H1 (cell line): ENCODE results near the gene IQGAP1. TPM values are rescaled to one million over a fixed set of nuclear protein-coding genes. Genes with fewer than 3 reads are reported as not detected.

Source experiments
- CTCF ChIA-PET: fragments of 300-600 bp; sonication (Branson Sonifier 250); formaldehyde crosslinking; loops from one replicate; lab custom pipeline; 2021; ENCODE audit not compliant: partially characterized antibody; lab: Charles Lee
- POLR2A ChIA-PET: fragments of 300-600 bp; sonication (Branson Sonifier 250); formaldehyde crosslinking; loops from one replicate; lab custom pipeline; 2021; ENCODE audit warnings: inconsistent platforms; ENCODE audit not compliant: partially characterized antibody; lab: Charles Lee
- DNase-seq, 2 experiments: peaks; one replicate each; pipeline versions ENCODE4 v3.0.0 to v3.0.0-alpha.2; 2010 to 2022; ENCODE audit warnings: low spot score in 2 of 2, low read depth in 1 of 2, mixed read lengths in 1 of 2
- FAIRE-seq: peaks from 2 replicates; lab custom pipeline; 2011; peaks lifted over from hg19 to GRCh38; lab: Jason Lieb, UNC
- H2AFZ ChIP-seq: 2 replicates; pipeline ENCODE4 v1.8.1; 2012; ENCODE audit warnings: low read length, inconsistent platforms
- H2AK5ac ChIP-seq: 2 replicates; pipeline ENCODE4 v1.6.1; 2013; ENCODE audit warnings: low read depth, low read length
- H2BK120ac ChIP-seq: replicated peaks from 2 replicates; pipeline ENCODE3; 2013; ENCODE audit warnings: low read depth, low read length, inconsistent platforms
- H2BK12ac ChIP-seq: 2 replicates; pipeline ENCODE4 v1.6.1; 2013; ENCODE audit warnings: low read depth, low read length
- H2BK15ac ChIP-seq: 2 replicates; pipeline ENCODE4 v1.6.1; 2013; ENCODE audit warnings: low read length
- H2BK20ac ChIP-seq: 2 replicates; pipeline ENCODE4 v1.6.1; 2013; ENCODE audit warnings: low read length
- H2BK5ac ChIP-seq: 2 replicates; pipeline ENCODE4 v1.6.1; 2013; ENCODE audit warnings: low read depth, low read length
- H3K14ac ChIP-seq: 2 replicates; pipeline ENCODE4 v1.6.1; 2013; ENCODE audit warnings: inconsistent platforms; ENCODE audit not compliant: insufficient read length
- H3K18ac ChIP-seq: 2 replicates; pipeline ENCODE4 v1.6.1; 2013; ENCODE audit warnings: low read length; ENCODE audit errors: extremely low read depth
- H3K23ac ChIP-seq: 2 replicates; pipeline ENCODE4 v1.6.1; 2013; ENCODE audit warnings: inconsistent platforms; ENCODE audit not compliant: insufficient read length
- H3K23me2 ChIP-seq: 2 replicates; pipeline ENCODE4 v1.6.1; 2013; ENCODE audit warnings: low read depth, low read length
- H3K27ac ChIP-seq: 2 replicates; pipeline ENCODE4 v1.6.1; 2011; ENCODE audit warnings: low read depth, low read length, inconsistent platforms
- H3K27me3 ChIP-seq, 4 experiments: replicated peaks in 1 of 4; 1 replicate in 1 of 4; 2 replicates in 3 of 4; pipeline versions ENCODE4 v1.6.1 to v1.8.1; 2011 to 2013; ENCODE audit warnings: low read length in 3 of 4, mild to moderate bottlenecking in 3 of 4, inconsistent platforms in 2 of 4, mixed read lengths in 2 of 4, moderate library complexity in 1 of 4; ENCODE audit not compliant: control insufficient read depth in 3 of 4, insufficient read depth in 3 of 4; ENCODE audit errors: extremely low read depth in 1 of 4
- H3K36me3 ChIP-seq, 4 experiments: 2 replicates each; pipeline versions ENCODE4 v1.6.1 to v1.8.1; 2011 to 2013; ENCODE audit warnings: mild to moderate bottlenecking in 4 of 4, low read length in 3 of 4, moderate library complexity in 2 of 4, control low read depth in 1 of 4, inconsistent platforms in 1 of 4; ENCODE audit not compliant: insufficient read depth in 4 of 4, control insufficient read depth in 2 of 4
- H3K4ac ChIP-seq: replicated peaks from 2 replicates; pipeline ENCODE3; 2013; ENCODE audit warnings: low read length, low read depth, mixed read lengths, inconsistent platforms; ENCODE audit not compliant: insufficient read length
- H3K4me1 ChIP-seq, 4 experiments: replicated peaks in 1 of 4; 1 replicate in 1 of 4; 2 replicates in 3 of 4; pipeline versions ENCODE4 v1.6.1 to v1.8.1; 2011 to 2013; ENCODE audit warnings: low read length in 3 of 4, inconsistent platforms in 2 of 4, mixed read lengths in 1 of 4; ENCODE audit not compliant: insufficient read depth in 4 of 4, control insufficient read depth in 3 of 4
- H3K4me2 ChIP-seq, 2 experiments: 2 replicates each; pipeline versions ENCODE4 v1.6.1 to v1.8.1; 2011 to 2013; ENCODE audit warnings: low read depth in 2 of 2, low read length in 2 of 2, control low read depth in 1 of 2, inconsistent platforms in 1 of 2, mild to moderate bottlenecking in 1 of 2; ENCODE audit not compliant: insufficient read depth in 1 of 2
- H3K4me3 ChIP-seq, 4 experiments: fragments of 200-600, 300-600 bp in 1 of 4; sonication (generic), shearing (Covaris generic), sonication (Bioruptor Twin) in 1 of 4; 2 replicates each; pipeline versions ENCODE4 v1.5.1 to v1.8.1; 2011 to 2016; ENCODE audit warnings: low read length in 4 of 4, low read depth in 3 of 4, control low read depth in 2 of 4, inconsistent platforms in 2 of 4, mild to moderate bottlenecking in 2 of 4, mixed read lengths in 1 of 4, moderate library complexity in 1 of 4; ENCODE audit not compliant: insufficient read depth in 2 of 4; ENCODE audit errors: extremely low read depth in 1 of 4
- H3K56ac ChIP-seq: replicated peaks from 2 replicates; pipeline ENCODE3; 2013; ENCODE audit warnings: low read depth, mild to moderate bottlenecking, mixed read lengths, low read length, inconsistent platforms; ENCODE audit not compliant: insufficient read length
- H3K79me1 ChIP-seq: 2 replicates; pipeline ENCODE4 v1.6.1; 2013; ENCODE audit warnings: low read depth, low read length, control low read depth
- H3K79me2 ChIP-seq, 2 experiments: 2 replicates each; pipeline versions ENCODE4 v1.6.1 to v1.8.1; 2012 to 2013; ENCODE audit warnings: low read length in 2 of 2, mild to moderate bottlenecking in 2 of 2, inconsistent platforms in 1 of 2; ENCODE audit not compliant: insufficient read depth in 2 of 2, control insufficient read depth in 1 of 2
- H3K9ac ChIP-seq, 4 experiments: replicated peaks in 1 of 4; 1 replicate in 1 of 4; 2 replicates in 3 of 4; pipeline versions ENCODE4 v1.6.1 to v1.8.1; 2011 to 2013; ENCODE audit warnings: low read depth in 3 of 4, low read length in 3 of 4, control low read depth in 2 of 4, mild to moderate bottlenecking in 2 of 4, moderate library complexity in 2 of 4, inconsistent platforms in 1 of 4; ENCODE audit errors: extremely low read depth in 1 of 4
- H3K9me3 ChIP-seq, 2 experiments: 2 replicates each; pipeline versions ENCODE4 v1.6.1 to v1.8.1; 2012 to 2013; ENCODE audit warnings: mild to moderate bottlenecking in 2 of 2, moderate library complexity in 2 of 2, control low read depth in 1 of 2, inconsistent platforms in 1 of 2, low read depth in 1 of 2, low read length in 1 of 2, mixed read lengths in 1 of 2; ENCODE audit not compliant: insufficient read depth in 2 of 2
- H4K20me1 ChIP-seq, 2 experiments: replicated peaks in 1 of 2; 2 replicates each; pipeline versions ENCODE3 to v1.8.1; 2011 to 2013; ENCODE audit warnings: inconsistent platforms in 2 of 2, low read length in 2 of 2, mild to moderate bottlenecking in 1 of 2; ENCODE audit not compliant: insufficient read depth in 2 of 2, control insufficient read depth in 1 of 2
- H4K5ac ChIP-seq: 2 replicates; pipeline ENCODE4 v1.6.1; 2013; ENCODE audit warnings: low read length, low read depth, mixed read lengths, inconsistent platforms; ENCODE audit not compliant: insufficient read length
- H4K8ac ChIP-seq: 2 replicates; pipeline ENCODE4 v1.8.0; 2013; ENCODE audit warnings: mild to moderate bottlenecking, moderate library complexity, low read length, inconsistent platforms; ENCODE audit not compliant: insufficient read depth; ENCODE audit errors: extremely low read depth
- H4K91ac ChIP-seq: replicated peaks from 2 replicates; pipeline ENCODE3; 2013; ENCODE audit warnings: low read length, mixed read lengths, inconsistent platforms; ENCODE audit not compliant: insufficient read length
- ATF3 ChIP-seq: IDR thresholded peaks from 2 replicates; pipeline ENCODE4 v1.6.1; 2011; ENCODE audit warnings: low read depth, mild to moderate bottlenecking, low read length; ENCODE audit not compliant: insufficient read depth
- EP300 ChIP-seq, 2 experiments: IDR thresholded peaks; 1 replicate in 1 of 2; 2 replicates in 1 of 2; pipeline ENCODE4 v1.6.1; 2011 to 2012; ENCODE audit warnings: low read depth in 2 of 2, low read length in 2 of 2, mild to moderate bottlenecking in 2 of 2, borderline replicate concordance in 1 of 2, inconsistent platforms in 1 of 2, moderate library complexity in 1 of 2
- PHF8 ChIP-seq: fragments of 200-600 bp; sonication (generic); conservative IDR thresholded peaks from 2 replicates; pipeline ENCODE4 v1.7.1; 2012; ENCODE audit warnings: low read depth, mild to moderate bottlenecking, inconsistent platforms, low read length, moderate library complexity
- RFX5 ChIP-seq: IDR thresholded peaks from 2 replicates; pipeline ENCODE4 v1.6.1; 2011; ENCODE audit warnings: low read depth, low read length, improper control_type of control experiment, borderline replicate concordance
- YY1 ChIP-seq: IDR thresholded peaks from 2 replicates; pipeline ENCODE4 v1.6.1; 2011; ENCODE audit warnings: low read depth, mild to moderate bottlenecking, low read length
- WGBS, 2 experiments: shearing (Covaris generic) in 1 of 2; methylation state at CpG; one replicate each; pipeline versions ENCODE4 v1.1.6 to v1.1.7; 2013 to 2015; ENCODE audit warnings: low lambda C conversion rate in 2 of 2, mixed read lengths in 2 of 2, inconsistent platforms in 1 of 2, low coverage in 1 of 2, missing lambda C conversion rate in 1 of 2; ENCODE audit not compliant: insufficient replicate concordance in 2 of 2, insufficient coverage in 1 of 2, insufficient read length in 1 of 2; ENCODE audit errors: extremely low coverage in 1 of 2, missing lambda C conversion rate in 1 of 2; 5-methylcytosine and 5-hydroxymethylcytosine counted together
- polyA plus RNA-seq, 7 experiments: library from polyadenylated mRNA; depleted of rRNA in 3 of 7; stranded (reverse) in 5 of 7; unstranded in 2 of 7; fragments of >200 nt in 5 of 7; fragments of 200-250 nt in 2 of 7; gene quantifications; 1 replicate in 5 of 7; 2 replicates in 1 of 7; 4 replicates in 1 of 7; pipeline versions ENCODE4 v1.2.1 to v1.2.3, GENCODE V29; 2011 to 2013; ENCODE audit warnings: missing spikeins in 2 of 7, mixed read lengths in 2 of 7
- total RNA-seq: library from RNA; stranded (reverse); fragmentation: NEBNext Ultra II Directional; extraction: Animal tissue kit (Norgen Biotek cat#: 25700); gene quantifications from 2 replicates; pipeline ENCODE4 v1.2.1, GENCODE V29; 2021

Gene IQGAP1
- total and polyA plus RNA-seq, 2 of the 8 experiments (the other 6 are each of a cell fraction or from before 2014, with no cell fraction given), result 56.0 to 138 TPM

- H3K79me2 ChIP-seq, result peaks cover 0 to 31% of the 10 kb centered on the region in 2 experiments; a peak in 2 of 4 replicates
- H3K18ac ChIP-seq, result no peak overlapping the region
- H3K27me3 ChIP-seq, result no peaks in the 10 kb centered on the region
- ChIA-PET CTCF (interaction anchor here (1.0 kb wide), 1 partner anchor 13 kb away, joined by 3 read pairs; no protein-coding TSS in a partner anchor), POLR2A (no interaction called here)
- H3K14ac ChIP-seq, result no peak overlapping the region
- H2BK20ac ChIP-seq, result no peak overlapping the region
- no peak overlapping the region for H4K91ac ChIP-seq
- no peak overlapping the region for H3K23ac ChIP-seq
- no peaks in the 10 kb centered on the region for H4K20me1 ChIP-seq
- no peak overlapping the region for H2BK15ac ChIP-seq
- no peak overlapping the region for H3K27ac ChIP-seq
- DNase-seq (no peak), FAIRE-seq (no peak)
- H3K9me3 ChIP-seq, result no peaks in the 10 kb centered on the region
- H3K4me2 ChIP-seq, result no peak overlapping the region
- H3K56ac ChIP-seq, result no peak overlapping the region
- H3K4ac ChIP-seq, result no peak overlapping the region
- no peak overlapping the region for H2BK120ac ChIP-seq
- no peak overlapping the region for H2AFZ ChIP-seq
- no peaks in the 10 kb centered on the region for H3K23me2 ChIP-seq
- no peaks in the 10 kb centered on the region for H3K79me1 ChIP-seq
- no peak overlapping the region for H2BK5ac ChIP-seq
- TF ChIP-seq RFX5 (no peak), EP300 (IDR thresholded peaks at IDR 0.05; ENCODE audit: borderline replicate concordance in 1 of 2, low read depth in 2 of 2, low read length in 2 of 2) (no peak), YY1 (no peak), ATF3 (no peak), PHF8 (no peak)
- no peak overlapping the region for H2AK5ac ChIP-seq
- 90% methylated on average over 5 of the region's 5 CpGs; no CpG with 5 or more reads in 1 of the 2 experiments for WGBS, 2 experiments
- H3K9ac ChIP-seq, result no peak overlapping the region
- peaks cover 0 to 15% (median 1%) of the 10 kb centered on the region in 4 experiments; a peak in 2 of 8 replicates for H3K36me3 ChIP-seq
- no peak overlapping the region for H3K4me3 ChIP-seq
- no peak overlapping the region for H2BK12ac ChIP-seq
- H3K4me1 ChIP-seq, result peaks cover 0 to 6% (median 1%) of the 10 kb centered on the region in 4 experiments; a peak in 4 of 7 replicates
- no peak overlapping the region for H4K8ac ChIP-seq
- no peak overlapping the region for H4K5ac ChIP-seq
Observed at GRCh38 chr15:90427185-90427584, 39.1 kb downstream of the IQGAP1 start.
